Endothelial cell of umbilical vein (primary cell): ENCODE results near the gene C14orf132. TPM values are rescaled to one million over a fixed set of nuclear protein-coding genes. Genes with fewer than 3 reads are reported as not detected.

Experiments used
- BruUV-seq: library from RNA; stranded (reverse); fragments of 400-500 nt; replicated peaks from 2 replicates; lab custom pipeline; 2021; lab: Mats Ljungman, UMichigan
- CTCF ChIA-PET: fragments of 300-600, 350-600 bp; sonication (Branson Sonifier 250); formaldehyde crosslinking; loops from one replicate; lab custom pipeline; 2021; ENCODE audit warnings: antibody characterized with exemption, inconsistent platforms; lab: Charles Lee
- POLR2A ChIA-PET: fragments of 300-600, 350-600 bp; sonication (Branson Sonifier 250); formaldehyde crosslinking; loops from one replicate; lab custom pipeline; 2021; ENCODE audit warnings: antibody characterized with exemption, inconsistent platforms; lab: Charles Lee
- DNase-seq: peaks from one replicate; pipeline ENCODE4 v3.0.0-alpha.2; 2011; ENCODE audit warnings: low read depth, low spot score
- FAIRE-seq: peaks from 2 replicates; lab custom pipeline; 2011; peaks lifted over from hg19 to GRCh38; lab: Jason Lieb, UNC
- H2AFZ ChIP-seq: 2 replicates; pipeline ENCODE4 v1.6.0; 2012; ENCODE audit warnings: low read depth, low read length, control low read depth, inconsistent platforms
- H3K27ac ChIP-seq: 2 replicates; pipeline ENCODE4 v1.5.1; 2011; ENCODE audit warnings: low read depth, mild to moderate bottlenecking, control low read depth, low read length, moderate library complexity; ENCODE audit not compliant: insufficient read depth
- H3K27me3 ChIP-seq, 2 experiments: 2 replicates each; pipeline versions ENCODE4 v1.6.0 to v1.6.1; 2011; ENCODE audit warnings: low read length in 2 of 2, mixed read lengths in 1 of 2; ENCODE audit not compliant: control insufficient read depth in 2 of 2, insufficient read depth in 2 of 2
- H3K36me3 ChIP-seq, 2 experiments: 2 replicates in 1 of 2; 3 replicates in 1 of 2; pipeline ENCODE4 v1.5.1; 2011; ENCODE audit warnings: low read length in 2 of 2, mild to moderate bottlenecking in 1 of 2, moderate library complexity in 1 of 2; ENCODE audit not compliant: control insufficient read depth in 2 of 2, insufficient read depth in 2 of 2; ENCODE audit errors: extremely low read depth in 1 of 2
- H3K4me1 ChIP-seq: 3 replicates; pipeline ENCODE4 v1.5.1; 2011; ENCODE audit warnings: mild to moderate bottlenecking, low read length; ENCODE audit not compliant: control insufficient read depth, insufficient read depth; ENCODE audit errors: extremely low read depth
- H3K4me2 ChIP-seq: 2 replicates; pipeline ENCODE4 v1.6.1; 2011; ENCODE audit warnings: low read length, control low read depth, mixed read lengths; ENCODE audit not compliant: insufficient read depth
- H3K4me3 ChIP-seq, 3 experiments: fragments of 200-600 bp in 1 of 3; sonication (generic), shearing (Covaris generic) in 1 of 3; replicated peaks in 1 of 3; 2 replicates each; pipeline ENCODE4 v1.5.1; 2011 to 2016; ENCODE audit warnings: control low read depth in 3 of 3, low read length in 3 of 3, mild to moderate bottlenecking in 2 of 3, inconsistent platforms in 1 of 3, low read depth in 1 of 3, moderate library complexity in 1 of 3; ENCODE audit not compliant: insufficient read depth in 1 of 3
- H3K79me2 ChIP-seq: 2 replicates; pipeline ENCODE4 v1.6.0; 2012; ENCODE audit warnings: low read length, inconsistent platforms; ENCODE audit not compliant: control insufficient read depth, insufficient read depth
- H3K9ac ChIP-seq: replicated peaks from 2 replicates; pipeline ENCODE3; 2011; ENCODE audit warnings: low read length, control low read depth; ENCODE audit not compliant: insufficient read depth; ENCODE audit errors: extremely low read depth
- H3K9me1 ChIP-seq: replicated peaks from 3 replicates; pipeline ENCODE4 v1.6.0; 2011; ENCODE audit warnings: mild to moderate bottlenecking, low read length; ENCODE audit not compliant: control insufficient read depth, insufficient read depth; ENCODE audit errors: extremely low read depth
- H3K9me3 ChIP-seq: replicated peaks from 2 replicates; pipeline ENCODE4 v1.5.1; 2012; ENCODE audit warnings: low read length, inconsistent platforms; ENCODE audit not compliant: control insufficient read depth, insufficient read depth
- H4K20me1 ChIP-seq: replicated peaks from 2 replicates; pipeline ENCODE3; 2011; ENCODE audit warnings: mild to moderate bottlenecking, low read length; ENCODE audit not compliant: control insufficient read depth, insufficient read depth; ENCODE audit errors: extremely low read depth
- EZH2 ChIP-seq: IDR thresholded peaks from 2 replicates; pipeline ENCODE4 v1.6.1; 2012; ENCODE audit warnings: borderline replicate concordance, low read depth, mild to moderate bottlenecking, moderate library complexity, low read length, inconsistent platforms; ENCODE audit not compliant: severe bottlenecking
- FOS ChIP-seq: IDR thresholded peaks from 2 replicates; pipeline ENCODE4 v1.6.1; 2011; ENCODE audit warnings: mild to moderate bottlenecking, low read length, moderate library complexity, borderline replicate concordance; ENCODE audit not compliant: insufficient read depth
- GATA2 ChIP-seq: IDR thresholded peaks from 2 replicates; pipeline ENCODE4 v1.7.0; 2011; ENCODE audit warnings: low read depth, mild to moderate bottlenecking, moderate library complexity, mixed read lengths, low read length; ENCODE audit not compliant: insufficient read length, insufficient read depth
- JUN ChIP-seq: IDR thresholded peaks from 2 replicates; pipeline ENCODE4 v1.6.1; 2011; ENCODE audit warnings: borderline replicate concordance, low read depth; ENCODE audit not compliant: insufficient read length, insufficient read depth
- MAX ChIP-seq: IDR thresholded peaks from 2 replicates; pipeline ENCODE4 v1.6.1; 2011; ENCODE audit not compliant: insufficient read depth, insufficient read length
- MYC ChIP-seq: IDR thresholded peaks from one replicate; pipeline ENCODE4 v1.6.1; 2011; ENCODE audit warnings: mild to moderate bottlenecking, low read depth, low read length
- POLR2A ChIP-seq: IDR thresholded peaks from 2 replicates; pipeline ENCODE4 v1.6.1; 2012; ENCODE audit warnings: low read depth, mild to moderate bottlenecking, control low read depth, low read length
- POLR2AphosphoS5 ChIP-seq: IDR thresholded peaks from 2 replicates; pipeline ENCODE4 v1.6.1; 2012; ENCODE audit warnings: low read depth, mild to moderate bottlenecking, control low read depth, low read length, moderate library complexity; ENCODE audit not compliant: insufficient read depth
- dilution Hi-C: fragments of 300-500 bp; cut with MboI; formaldehyde crosslinking; loops from one replicate; pipeline ENCODE4 v1.15.0; 2019; ENCODE audit warnings: low sequenced_read_pairs; ENCODE audit not compliant: extremely low pct_ligation_motif_present
- intact Hi-C: fragments of 100-400 bp; cut with micrococcal nuclease; formaldehyde crosslinking; loops from one replicate; pipeline ENCODE4 v1.10.0; 2022
- polyA plus RNA-seq, 4 experiments: library from polyadenylated mRNA; depleted of rRNA in 3 of 4; stranded (reverse) in 3 of 4; unstranded in 1 of 4; fragments of >200 nt; gene quantifications; 2 replicates each; pipeline versions ENCODE4 v1.2.1 to v1.2.3, GENCODE V29; 2011 to 2012; ENCODE audit warnings: missing spikeins in 1 of 4
- total RNA-seq: library from RNA; stranded (reverse); gene quantifications from 2 replicates; pipeline ENCODE4 v1.2.3, GENCODE V29; 2021
- TF ChIP-seq, protein P1 (sequence below), 2 donors: IDR thresholded peaks; 1 replicate in 1 of 2; 2 replicates in 1 of 2; pipeline ENCODE4 v1.5.1; 2011; ENCODE audit warnings: low read length in 2 of 2, mild to moderate bottlenecking in 2 of 2, moderate library complexity in 2 of 2, control low read depth in 1 of 2, inconsistent platforms in 1 of 2, low read depth in 1 of 2; ENCODE audit not compliant: insufficient read depth in 1 of 2; ENCODE audit errors: extremely low read depth in 1 of 2

C14orf132 gene
- total and polyA plus RNA-seq, 2 donors (not counting 3 experiments of a cell fraction or from before 2014, with no cell fraction given): 3.2 to 7.6 TPM

- no peak overlapping the region for H3K4me3 ChIP-seq
- dilution Hi-C loops (no loop called here), intact Hi-C loops (no loop called here)
- no peaks in the 10 kb centered on the region for H3K36me3 ChIP-seq
- TF ChIP-seq POLR2A (no peak), GATA2 (no peak), MAX (no peak), POLR2AphosphoS5 (no peak), MYC (no peak), JUN (no peak), EZH2 (no peak), FOS (no peak)
- TF ChIP-seq, protein P1, sequence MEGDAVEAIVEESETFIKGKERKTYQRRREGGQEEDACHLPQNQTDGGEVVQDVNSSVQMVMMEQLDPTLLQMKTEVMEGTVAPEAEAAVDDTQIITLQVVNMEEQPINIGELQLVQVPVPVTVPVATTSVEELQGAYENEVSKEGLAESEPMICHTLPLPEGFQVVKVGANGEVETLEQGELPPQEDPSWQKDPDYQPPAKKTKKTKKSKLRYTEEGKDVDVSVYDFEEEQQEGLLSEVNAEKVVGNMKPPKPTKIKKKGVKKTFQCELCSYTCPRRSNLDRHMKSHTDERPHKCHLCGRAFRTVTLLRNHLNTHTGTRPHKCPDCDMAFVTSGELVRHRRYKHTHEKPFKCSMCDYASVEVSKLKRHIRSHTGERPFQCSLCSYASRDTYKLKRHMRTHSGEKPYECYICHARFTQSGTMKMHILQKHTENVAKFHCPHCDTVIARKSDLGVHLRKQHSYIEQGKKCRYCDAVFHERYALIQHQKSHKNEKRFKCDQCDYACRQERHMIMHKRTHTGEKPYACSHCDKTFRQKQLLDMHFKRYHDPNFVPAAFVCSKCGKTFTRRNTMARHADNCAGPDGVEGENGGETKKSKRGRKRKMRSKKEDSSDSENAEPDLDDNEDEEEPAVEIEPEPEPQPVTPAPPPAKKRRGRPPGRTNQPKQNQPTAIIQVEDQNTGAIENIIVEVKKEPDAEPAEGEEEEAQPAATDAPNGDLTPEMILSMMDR (IDR thresholded peaks at IDR 0.05; ENCODE audit: extremely low read depth in 1 of 2, insufficient read depth in 1 of 2, low read depth in 1 of 2, low read length in 2 of 2): no peak
- ChIA-PET POLR2A (no interaction called here), CTCF (no interaction called here)
- H3K4me2 ChIP-seq: no peak overlapping the region
- no peak for DNase-seq
- FAIRE-seq: no peak
- H3K27me3 ChIP-seq: no peaks in the 10 kb centered on the region
- H3K79me2 ChIP-seq: no peaks in the 10 kb centered on the region
- no peaks in the 10 kb centered on the region for H3K4me1 ChIP-seq
- no peaks in the 10 kb centered on the region for H3K9me1 ChIP-seq
- H4K20me1 ChIP-seq: no peaks in the 10 kb centered on the region
- BruUV-seq: no TSS peak
- no peak overlapping the region for H2AFZ ChIP-seq
- no peak overlapping the region for H3K9ac ChIP-seq
- no peaks in the 10 kb centered on the region for H3K9me3 ChIP-seq
- no peak overlapping the region for H3K27ac ChIP-seq
These were observed 78.8 kb downstream of the C14orf132 start for GRCh38 chr14:96117960-96118359.
